ENCODE results near the gene TIRAP. TPM values are rescaled to one million over a fixed set of nuclear protein-coding genes. Genes with fewer than 3 reads are reported as not detected.
A peak's percentile ranks its signal among the peaks of the same experiment; 100 is the strongest.

TIRAP gene
- total RNA-seq, 4 donors from 2014 or later = 3.9 to 8.8 (median 7.3) TPM

DNA sequence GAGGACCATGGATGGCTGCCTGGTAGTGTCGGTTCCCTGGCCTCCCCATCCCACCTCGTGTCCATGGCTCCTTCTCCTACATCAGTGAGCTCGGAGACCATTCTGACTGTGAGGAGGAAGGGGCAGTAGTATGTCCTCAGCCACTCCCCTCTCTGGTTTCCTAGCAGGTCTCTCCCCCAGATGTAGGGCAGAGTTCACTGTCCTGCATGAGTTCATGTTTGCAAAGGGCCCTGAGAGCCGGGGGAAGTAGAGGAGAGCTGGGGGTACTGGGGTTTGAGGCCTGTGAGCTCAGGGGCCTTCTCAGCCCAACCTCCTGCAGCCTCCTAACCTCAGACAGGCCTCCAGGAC lies 54.2 kb downstream of the TIRAP start:
- H3K4me3 ChIP-seq = no peak overlapping the region
- peak overlapping the region in 1 of 4 donors; percentile 12 for H3K27ac ChIP-seq
- no peaks in the 10 kb centered on the region for H3K9me3 ChIP-seq
- TF ChIP-seq, protein P1, sequence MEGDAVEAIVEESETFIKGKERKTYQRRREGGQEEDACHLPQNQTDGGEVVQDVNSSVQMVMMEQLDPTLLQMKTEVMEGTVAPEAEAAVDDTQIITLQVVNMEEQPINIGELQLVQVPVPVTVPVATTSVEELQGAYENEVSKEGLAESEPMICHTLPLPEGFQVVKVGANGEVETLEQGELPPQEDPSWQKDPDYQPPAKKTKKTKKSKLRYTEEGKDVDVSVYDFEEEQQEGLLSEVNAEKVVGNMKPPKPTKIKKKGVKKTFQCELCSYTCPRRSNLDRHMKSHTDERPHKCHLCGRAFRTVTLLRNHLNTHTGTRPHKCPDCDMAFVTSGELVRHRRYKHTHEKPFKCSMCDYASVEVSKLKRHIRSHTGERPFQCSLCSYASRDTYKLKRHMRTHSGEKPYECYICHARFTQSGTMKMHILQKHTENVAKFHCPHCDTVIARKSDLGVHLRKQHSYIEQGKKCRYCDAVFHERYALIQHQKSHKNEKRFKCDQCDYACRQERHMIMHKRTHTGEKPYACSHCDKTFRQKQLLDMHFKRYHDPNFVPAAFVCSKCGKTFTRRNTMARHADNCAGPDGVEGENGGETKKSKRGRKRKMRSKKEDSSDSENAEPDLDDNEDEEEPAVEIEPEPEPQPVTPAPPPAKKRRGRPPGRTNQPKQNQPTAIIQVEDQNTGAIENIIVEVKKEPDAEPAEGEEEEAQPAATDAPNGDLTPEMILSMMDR (IDR thresholded peaks at IDR 0.05) = no peak
- no peak for TF ChIP-seq POLR2A (IDR thresholded peaks at IDR 0.05)
- intact Hi-C loops (cut with DNase I) = no loop called here
- H3K36me3 ChIP-seq = peaks cover 0 to 53% (median 3%) of the 10 kb centered on the region in 3 donors
- peaks cover 9 to 46% (median 28%) of the 10 kb centered on the region in 3 donors for H3K4me1 ChIP-seq
- 80 to 93% methylated on average over 2 to 3 of the region's 4 CpGs for WGBS, 2 donors
- H3K27me3 ChIP-seq = no peaks in the 10 kb centered on the region
- DNase-seq = no peak

DNA sequence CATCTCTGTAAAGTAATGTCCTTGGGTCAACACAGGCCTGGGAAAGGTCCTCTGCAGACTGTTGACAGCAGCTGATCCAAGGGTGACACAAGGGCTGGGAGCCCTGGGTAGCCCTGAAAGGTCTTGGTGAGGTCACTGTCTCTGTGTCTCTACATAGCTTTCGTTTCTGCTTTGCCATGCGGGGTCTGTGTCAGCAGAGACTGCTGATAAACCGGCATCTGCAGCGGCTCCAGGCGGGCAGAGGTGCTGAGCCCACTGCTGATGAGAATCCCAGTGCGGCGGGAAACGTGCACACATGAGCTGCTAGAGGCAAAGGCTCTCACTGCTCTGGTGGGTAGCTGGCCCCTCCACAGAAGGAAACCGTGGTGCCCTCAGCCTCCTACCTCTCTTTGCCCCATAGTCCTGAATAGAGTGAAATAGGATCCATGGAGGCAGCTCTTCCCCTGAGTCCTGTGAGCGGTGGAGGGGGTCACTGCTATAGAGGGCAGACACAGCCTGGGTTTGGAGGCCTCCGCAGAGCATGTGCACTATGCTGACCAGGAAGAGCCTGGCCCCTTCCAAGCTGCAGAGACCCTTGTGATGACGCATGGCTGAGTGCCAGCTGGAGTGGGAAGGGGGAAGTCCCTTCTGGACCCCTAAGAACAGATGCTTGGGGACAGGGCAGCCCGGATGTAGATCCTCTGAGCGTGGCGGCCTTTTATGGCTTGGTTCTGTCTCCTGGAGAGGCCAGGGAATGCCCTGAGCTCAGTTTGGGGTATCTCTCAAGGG lies 54.8 kb downstream of the TIRAP start:
- Histone ChIP-seq H3K4me1 (peaks cover 5 to 43% (median 23%) of the 10 kb centered on the region in 3 donors), H3K9me3 (no peaks in the 10 kb centered on the region), H3K27me3 (no peaks in the 10 kb centered on the region), H3K36me3 (peaks cover 0 to 57% (median 0%) of the 10 kb centered on the region in 3 donors), H3K4me3 (no peak overlapping the region), H3K27ac (peak overlapping the region in 1 of 4 donors; percentile 12)
- TF ChIP-seq POLR2A (IDR thresholded peaks at IDR 0.05) = no peak
- TF ChIP-seq, protein P1 (IDR thresholded peaks at IDR 0.05) = no peak
- 90 to 95% methylated on average over 4 to 6 of the region's 15 CpGs for WGBS, 2 donors
- intact Hi-C loops (cut with DNase I) = no loop called here
- DNase-seq = no peak

DNA sequence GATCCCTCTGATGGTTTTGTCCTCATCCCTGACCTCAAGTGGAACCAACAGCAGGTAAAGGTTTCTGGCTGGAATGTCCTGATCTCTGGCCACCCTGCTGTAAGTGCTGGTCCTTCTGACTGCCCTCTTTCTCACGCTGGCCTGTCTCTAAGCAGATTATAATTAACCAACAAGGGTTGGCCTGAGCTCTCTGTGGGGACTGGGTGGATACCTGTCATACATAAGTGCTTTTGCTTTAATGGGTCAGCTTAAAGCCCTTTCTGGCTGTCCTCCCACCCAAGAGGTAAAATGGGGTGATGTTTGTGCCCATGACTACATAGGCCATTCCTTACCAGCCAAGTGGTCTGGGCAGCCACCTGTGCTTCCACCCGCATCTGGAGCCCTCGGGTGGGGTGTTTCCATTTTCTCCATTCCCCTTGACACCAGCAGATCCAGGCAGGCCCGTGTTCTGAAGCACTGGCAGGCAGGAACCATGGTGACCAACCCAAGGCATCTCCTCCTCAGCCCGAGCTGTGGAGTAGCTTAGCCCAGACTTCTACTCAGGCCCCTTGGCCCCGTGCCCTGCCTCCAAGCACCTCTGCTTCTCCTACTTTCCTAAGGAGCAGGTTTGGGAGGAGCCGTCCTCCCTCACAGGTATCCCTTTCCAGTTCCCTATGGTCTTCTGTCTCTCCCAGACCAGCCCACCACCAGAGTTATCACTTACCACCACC lies 55.6 kb downstream of the TIRAP start:
- H3K36me3 ChIP-seq = peaks cover 0 to 57% (median 0%) of the 10 kb centered on the region in 3 donors
- no peak for TF ChIP-seq POLR2A (IDR thresholded peaks at IDR 0.05)
- TF ChIP-seq, protein P1 (IDR thresholded peaks at IDR 0.05) = no peak
- intact Hi-C loops (cut with DNase I) = no loop called here
- H3K4me3 ChIP-seq = no peak overlapping the region
- DNase-seq = no peak
- H3K9me3 ChIP-seq = no peaks in the 10 kb centered on the region
- H3K27ac ChIP-seq = peak overlapping the region in 2 of 4 donors; percentile 3 to 34
- no peaks in the 10 kb centered on the region for H3K27me3 ChIP-seq
- peaks cover 5 to 43% (median 23%) of the 10 kb centered on the region in 3 donors for H3K4me1 ChIP-seq
- 66 to 76% methylated on average over 2 to 5 of the region's 7 CpGs for whole genome bisulfite sequencing, 2 donors

DNA sequence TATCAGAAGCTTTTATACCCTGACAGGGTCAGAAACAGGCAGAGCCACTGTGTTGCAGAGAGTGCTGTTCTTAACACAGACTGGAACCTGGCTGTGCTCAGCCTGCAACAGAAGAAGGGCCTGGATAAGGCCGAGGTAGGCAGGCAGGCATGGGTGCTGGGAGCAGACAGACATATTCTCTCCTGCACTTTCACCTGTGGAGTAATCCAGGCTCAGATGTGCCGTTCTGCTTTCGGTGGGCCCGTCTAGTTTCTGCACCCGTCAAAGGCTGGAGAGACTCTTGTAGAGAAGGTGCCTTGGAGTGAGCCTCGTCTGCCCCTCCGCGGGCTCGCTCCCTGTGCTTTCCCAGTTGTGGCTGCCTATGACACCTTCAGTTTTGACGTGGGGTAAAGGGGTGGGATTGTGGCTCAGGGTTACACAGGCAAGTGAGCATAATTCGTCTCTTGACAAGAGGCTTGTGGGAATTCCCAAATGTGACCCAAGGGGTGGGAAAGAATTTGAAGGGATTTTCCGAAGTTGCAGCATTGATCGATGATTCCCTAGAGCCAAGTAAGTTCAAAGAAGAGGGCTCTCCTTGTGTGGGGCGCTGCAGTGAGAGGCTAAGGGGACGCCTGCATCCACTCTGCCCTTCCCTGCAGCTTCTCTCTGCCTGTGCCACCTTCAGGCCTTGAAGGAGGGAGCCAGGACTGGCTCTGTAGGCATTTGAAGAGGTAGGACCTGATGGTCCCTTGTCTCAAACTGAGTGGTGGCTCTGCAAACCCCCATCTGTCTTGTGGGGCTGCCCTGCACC lies 56.4 kb downstream of the TIRAP start:
- peak overlapping the region; percentile 34 to 78 (median 60) for H3K27ac ChIP-seq
- WGBS, 2 donors = 58 to 73% methylated on average over 8 to 12 of the region's 15 CpGs
- H3K4me1 ChIP-seq = peaks cover 5 to 43% (median 23%) of the 10 kb centered on the region in 3 donors
- H3K9me3 ChIP-seq = no peaks in the 10 kb centered on the region
- intact Hi-C loops (cut with DNase I) = no loop called here
- no peak overlapping the region for H3K4me3 ChIP-seq
- no peak for DNase-seq
- peaks cover 0 to 60% (median 0%) of the 10 kb centered on the region in 3 donors for H3K36me3 ChIP-seq
- H3K27me3 ChIP-seq = no peaks in the 10 kb centered on the region
- TF ChIP-seq, protein P1 (IDR thresholded peaks at IDR 0.05) = no peak
- no peak for TF ChIP-seq POLR2A (IDR thresholded peaks at IDR 0.05)

Data from esophagus squamous epithelium (tissue), 5 donors.